HG02970 (cell line): ENCODE results near the gene MYEF2.

Experiments
- ATAC-seq: cut with Tn5 transposase; IDR thresholded peaks from one replicate; pipeline ENCODE4 v1.9.1; 2021; ENCODE audit warnings: mild to moderate bottlenecking, moderate library complexity, moderate number of reproducible peaks; ENCODE audit not compliant: unreplicated experiment, low FRiP score

The MYEF2 gene

DNA sequence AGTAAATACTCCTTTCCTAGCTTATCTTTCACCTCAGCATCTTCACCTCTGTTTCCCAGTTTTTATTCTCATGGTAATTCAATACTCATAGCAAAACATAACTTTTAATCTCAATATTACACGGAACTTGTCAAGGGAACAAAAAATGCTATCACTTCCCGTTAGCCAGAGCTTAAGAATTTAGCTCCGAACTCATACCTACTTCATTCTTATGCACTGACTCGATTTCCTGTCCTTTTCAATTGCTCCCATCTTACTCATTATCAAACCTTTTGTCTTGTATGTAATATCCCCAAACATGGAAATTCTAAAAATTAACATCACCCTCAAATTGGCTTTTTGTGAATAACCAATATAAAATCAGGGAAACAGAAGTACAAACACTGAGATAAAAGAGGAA lies 28.2 kb downstream of the MYEF2 start:
- no peak for ATAC-seq

DNA sequence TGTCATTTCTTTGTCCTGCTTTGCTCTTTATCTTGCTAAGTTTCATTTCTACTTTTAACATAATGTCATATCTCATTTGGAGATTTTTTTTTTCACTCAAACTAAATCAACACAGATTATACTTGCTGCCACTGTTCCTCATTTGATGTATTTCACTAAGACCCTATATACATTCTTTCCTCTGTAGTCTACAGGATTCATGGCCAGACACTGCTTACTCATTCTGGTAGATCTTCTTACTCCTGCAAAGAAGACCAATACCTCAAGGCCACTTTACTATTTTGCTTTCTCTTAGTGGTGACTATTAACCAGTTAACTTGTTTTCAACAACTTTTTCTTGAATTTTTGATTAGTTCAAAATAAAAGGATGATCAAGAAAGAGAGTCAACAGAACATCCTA lies 30.7 kb downstream of the MYEF2 start:
- ATAC-seq: no peak

- no peak for ATAC-seq
Measured at GRCh38 chr15:48145923-48146322, 32.2 kb downstream of the MYEF2 start.

DNA sequence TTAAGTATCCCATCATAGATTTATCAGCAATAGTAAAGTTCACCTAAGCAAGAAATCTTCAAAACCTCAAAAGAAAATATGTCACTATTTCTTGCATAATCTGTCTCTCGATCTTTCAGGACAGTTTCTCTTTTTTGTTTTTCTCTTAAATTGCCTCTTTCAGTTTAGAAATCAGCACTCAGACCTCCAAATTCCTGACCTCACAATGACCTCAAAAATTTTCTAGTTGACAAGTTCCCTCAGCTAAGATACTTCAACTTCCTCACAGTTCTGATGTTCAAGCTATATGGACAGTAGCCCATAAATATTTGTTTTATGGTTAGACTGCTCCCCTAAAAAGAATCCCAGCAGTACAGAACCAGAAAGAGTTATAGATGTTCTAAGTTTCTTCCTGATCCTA lies 33.2 kb downstream of the MYEF2 start:
- no peak for ATAC-seq

DNA sequence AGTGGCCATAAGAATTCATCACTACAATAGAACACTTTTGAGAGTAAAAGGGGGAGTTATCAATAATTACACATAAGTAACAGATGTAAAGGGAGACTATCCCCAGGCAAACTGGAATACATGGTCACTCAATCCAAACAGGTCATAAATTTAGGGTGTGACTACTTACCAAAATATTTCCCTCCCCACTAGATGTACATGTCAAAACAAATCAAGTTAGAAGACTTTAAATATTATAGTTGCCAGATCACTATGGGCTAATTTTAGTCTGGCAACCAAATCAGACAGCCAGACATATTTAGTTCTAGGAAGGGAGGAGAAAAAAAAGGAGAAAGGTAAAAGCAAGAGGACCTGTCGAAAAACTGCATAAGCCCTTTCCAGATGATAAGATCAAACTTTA lies 34.2 kb downstream of the MYEF2 start:
- ATAC-seq: no peak

- no peak for ATAC-seq
Measured at GRCh38 chr15:48132874-48133273, 45.2 kb downstream of the MYEF2 start.

- ATAC-seq: no peak
Measured at GRCh38 chr15:48131324-48131723, 46.8 kb downstream of the MYEF2 start.

- ATAC-seq: no peak
Measured at GRCh38 chr15:48126667-48127355, 51.3 kb downstream of the MYEF2 start.

GRCh38 chr15:48121849-48122248 lies 56.2 kb downstream of the MYEF2 start:
- no peak for ATAC-seq

DNA sequence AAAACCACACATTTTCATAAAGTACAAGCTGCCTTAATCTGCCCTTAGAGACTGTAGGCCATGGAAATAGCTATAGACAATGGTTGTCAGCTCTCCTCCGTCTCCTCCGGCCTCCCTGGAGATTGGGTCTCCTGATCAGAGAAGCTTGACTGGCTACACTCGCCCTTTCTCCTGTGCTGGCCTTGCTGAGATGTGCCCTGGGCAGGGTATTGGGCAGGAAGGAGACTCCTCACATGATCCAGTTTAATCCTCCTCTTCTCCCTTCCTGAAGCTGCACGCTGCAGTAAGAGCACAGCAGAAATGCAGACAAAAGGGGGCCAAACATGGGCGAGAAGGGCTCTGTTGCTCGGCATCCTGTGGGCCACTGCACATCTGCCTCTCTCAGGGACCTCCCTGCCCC lies 57.4 kb downstream of the MYEF2 start, which contains the start of gene SLC24A5:
SLC24A5 (plus strand) TSS at position 246 of the 400 bp plus-strand sequence; CDS start at position 301, 55 bp downstream.
- ATAC-seq: no peak

GRCh38 chr15:48119277-48119676 lies 58.8 kb downstream of the MYEF2 start:
- ATAC-seq: no peak

- no peak for ATAC-seq
Measured at GRCh38 chr15:48112242-48112641, 65.9 kb downstream of the MYEF2 start.

DNA sequence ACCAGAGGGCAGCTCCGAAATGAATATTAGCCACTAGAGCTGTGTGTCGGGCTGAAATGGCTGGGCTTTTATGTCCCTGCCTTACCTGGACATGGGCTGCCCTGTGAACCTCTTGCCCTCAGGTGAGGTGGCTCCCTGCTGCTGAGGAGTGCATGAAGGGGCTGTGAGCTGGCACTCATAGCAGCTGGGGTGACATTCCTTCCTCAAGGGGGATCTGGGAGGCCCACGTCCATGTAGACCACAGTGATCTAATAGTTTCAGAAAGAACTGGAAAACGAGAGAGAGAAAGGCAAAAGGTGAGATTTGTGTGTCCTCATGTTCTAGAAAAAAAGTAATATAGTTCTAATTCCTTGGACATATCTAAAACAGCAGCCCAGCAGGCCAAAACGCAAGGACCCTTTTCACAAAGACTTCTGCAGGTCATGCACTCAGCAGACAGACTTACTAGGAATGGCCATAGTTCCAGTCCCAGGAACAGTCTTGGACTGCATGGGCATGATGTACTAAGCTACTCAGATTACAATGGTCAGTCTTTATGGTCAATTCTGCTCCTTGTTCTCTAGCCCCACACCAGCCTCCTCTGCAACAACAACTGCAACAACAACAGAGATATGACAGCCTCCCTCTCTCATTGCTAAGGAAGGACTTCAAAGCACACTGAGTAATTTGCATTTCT lies 68.1 kb downstream of the MYEF2 start:
- ATAC-seq: no peak

GRCh38 chr15:48109212-48109611 lies 68.9 kb downstream of the MYEF2 start:
- ATAC-seq: no peak

- ATAC-seq: no peak
Measured at GRCh38 chr15:48105936-48106335, 72.2 kb downstream of the MYEF2 start.

DNA sequence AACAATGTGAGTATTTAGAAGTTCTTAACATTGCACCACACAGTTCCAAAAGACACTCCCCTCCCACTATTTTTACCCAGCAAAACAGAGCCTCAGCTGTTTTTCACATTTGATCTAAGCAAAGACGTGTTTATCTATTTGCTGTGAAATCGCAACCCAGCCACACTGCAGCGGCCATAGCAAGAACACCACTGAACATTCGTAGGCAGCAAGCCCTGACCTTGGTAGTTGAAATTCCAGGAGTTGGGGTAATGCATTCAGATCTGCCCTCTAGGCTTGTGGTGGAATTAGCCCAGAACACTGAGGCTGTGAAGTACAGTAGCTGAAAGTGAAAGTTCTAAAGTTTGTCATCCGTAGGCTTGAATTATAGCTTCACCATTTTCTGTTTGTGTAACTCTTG lies 74.4 kb downstream of the MYEF2 start:
- ATAC-seq: no peak

DNA sequence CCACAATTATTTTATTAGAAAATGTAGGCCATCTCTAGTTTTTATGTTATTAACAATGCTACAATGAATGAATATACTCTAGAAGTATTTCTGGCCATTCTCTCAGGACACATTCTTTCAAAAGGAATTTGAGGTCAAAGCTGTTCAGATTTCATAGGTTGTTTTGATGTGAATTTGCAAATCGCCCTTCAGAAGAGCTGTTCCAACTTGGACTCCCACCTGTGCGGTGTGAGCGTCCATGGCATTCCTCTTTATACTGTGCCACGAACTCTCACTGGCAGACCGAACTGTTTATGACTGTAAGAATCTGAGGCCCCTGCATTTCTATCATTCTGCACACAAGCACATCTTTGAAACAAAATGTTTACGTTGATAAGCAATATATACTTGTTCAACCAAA lies 75.9 kb downstream of the MYEF2 start:
- no peak for ATAC-seq

DNA sequence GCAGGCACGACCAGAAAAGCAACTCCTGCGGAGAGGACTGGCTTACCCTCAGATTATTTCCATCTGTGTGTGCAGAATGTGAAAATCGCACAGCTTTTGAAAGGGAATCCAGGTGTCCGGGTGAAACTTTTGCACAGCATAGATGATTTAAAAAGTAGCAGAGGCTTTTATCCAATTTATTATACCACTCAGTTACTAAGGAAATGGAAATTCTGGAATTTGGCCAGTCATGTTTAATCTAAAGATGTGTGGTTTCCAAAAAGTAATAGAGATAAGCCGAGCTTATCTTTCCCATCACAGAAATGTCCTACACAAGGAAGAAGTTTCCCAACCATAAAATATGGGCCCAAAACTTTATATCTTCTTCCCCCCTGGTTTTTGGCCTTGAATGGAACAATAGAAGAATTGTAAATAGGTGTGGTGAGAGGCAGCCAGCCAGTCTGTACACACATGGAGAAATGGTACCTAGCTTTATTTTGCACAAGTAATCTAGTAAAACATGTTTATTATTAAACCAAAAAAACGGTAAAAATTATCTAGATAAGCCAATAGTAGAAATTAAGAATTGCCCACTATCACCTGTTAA lies 76.6 kb downstream of the MYEF2 start:
- ATAC-seq: no peak

DNA sequence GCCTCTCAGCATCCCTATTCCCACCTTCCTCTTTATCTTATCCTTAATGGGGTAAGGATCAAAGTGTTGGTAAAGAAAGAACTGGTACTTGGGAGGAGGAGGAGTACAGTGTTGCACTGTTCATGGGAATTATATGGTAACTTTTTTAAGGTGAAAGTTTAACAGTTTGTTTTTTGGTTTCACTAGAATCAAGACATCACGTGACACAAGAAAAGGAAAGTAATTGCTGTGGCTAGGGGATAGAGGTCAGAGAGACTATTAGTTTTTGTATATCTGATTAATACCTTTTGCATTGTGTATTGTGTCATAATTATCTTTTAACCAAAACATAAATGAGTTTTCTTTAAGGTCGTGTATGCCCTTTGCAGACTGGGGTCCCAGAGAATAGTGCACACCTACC lies 80.8 kb downstream of the MYEF2 start:
- ATAC-seq: no peak

GRCh38 chr15:48096813-48097212 lies 81.3 kb downstream of the MYEF2 start:
- no peak for ATAC-seq

DNA sequence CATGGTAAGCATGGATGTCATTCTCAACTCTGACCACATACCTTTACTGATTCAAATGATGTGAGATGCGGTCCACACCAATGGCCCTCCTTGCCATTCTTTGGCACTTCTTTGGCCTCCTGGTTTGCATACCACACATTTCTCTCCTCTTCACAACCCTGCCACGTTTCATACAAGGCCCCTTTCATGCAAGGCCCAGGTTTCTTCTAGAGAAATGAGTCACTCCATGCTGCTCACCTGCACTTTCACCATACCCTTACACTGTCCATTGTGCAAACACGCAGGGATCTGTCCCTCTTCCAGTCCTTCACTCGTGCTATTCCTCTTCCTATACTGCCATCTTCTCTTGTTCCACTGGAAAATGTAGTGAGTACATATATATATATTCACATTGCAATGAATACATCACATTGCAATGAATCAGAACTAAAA lies 81.7 kb downstream of the MYEF2 start:
- ATAC-seq: no peak

- ATAC-seq: no peak
Measured at GRCh38 chr15:48091522-48091921, 86.6 kb downstream of the MYEF2 start.
